Prostate gland (tissue), 2 donors: ENCODE data around the gene ANKRD6. TPM values are rescaled to one million over a fixed set of nuclear protein-coding genes. Genes with fewer than 3 reads are reported as not detected.

Experiments
- DNase-seq: peaks from one replicate; pipeline ENCODE4 v3.0.0-alpha.2; 2019; ENCODE audit warnings: low spot score
- H3K27ac ChIP-seq, 2 donors: fragments of 200-600 bp; sonication (generic); 2 replicates each; pipeline ENCODE4 v1.5.1; 2017 to 2019
- H3K27me3 ChIP-seq: fragments of 200-600 bp; sonication (generic); replicated peaks from 2 replicates; pipeline ENCODE4 v1.5.1; 2019; ENCODE audit not compliant: insufficient read depth
- H3K36me3 ChIP-seq, 2 donors: fragments of 200-600 bp; sonication (generic); 1 replicate in 1 of 2; 2 replicates in 1 of 2; pipeline versions ENCODE4 v1.5.1 to v1.8.1; 2017 to 2019
- H3K4me1 ChIP-seq: fragments of 200-600 bp; sonication (generic); replicated peaks from 2 replicates; pipeline ENCODE4 v1.5.1; 2019
- H3K4me3 ChIP-seq, 2 donors: fragments of 200-600 bp; sonication (generic); 2 replicates each; pipeline ENCODE4 v1.5.1; 2017 to 2019
- H3K9me3 ChIP-seq: fragments of 200-600 bp; sonication (generic); 2 replicates; pipeline ENCODE4 v1.5.1; 2017
- CTCF ChIP-seq, 4 experiments: fragments of 200-600 bp in 2 of 4; fragments of 450-650 bp in 2 of 4; sonication (generic) in 2 of 4; IDR thresholded peaks; 1 replicate in 3 of 4; 2 replicates in 1 of 4; pipeline ENCODE4 v1.5.1; 2016 to 2019; ENCODE audit warnings: antibody characterized with exemption in 4 of 4, mild to moderate bottlenecking in 2 of 4, moderate library complexity in 2 of 4
- POLR2A ChIP-seq: fragments of 450-650 bp; IDR thresholded peaks from one replicate; pipeline ENCODE4 v1.6.1; 2016; ENCODE audit warnings: antibody characterized with exemption, mild to moderate bottlenecking
- POLR2AphosphoS5 ChIP-seq: sonication (generic); formaldehyde crosslinking; IDR thresholded peaks from one replicate; pipeline ENCODE4 v1.6.1; 2017; ENCODE audit warnings: antibody characterized with exemption
- WGBS: methylation state at CpG from one replicate; pipeline ENCODE4 v1.1.5; 2018; 5-methylcytosine and 5-hydroxymethylcytosine counted together
- intact Hi-C: fragments of 100-400 bp; cut with DNase I; formaldehyde crosslinking; loops from one replicate; pipeline ENCODE4 v1.14.2; 2022
- total RNA-seq, 2 donors: library from RNA; depleted of rRNA; stranded (reverse); fragments of >200 nt; gene quantifications; one replicate each; pipeline ENCODE4 v1.1.0, GENCODE V29; 2016

Gene ANKRD6
- total RNA-seq, 2 donors from 2014 or later, result 11.9 to 30.9 TPM

- Histone ChIP-seq H3K36me3 (no peaks in the 10 kb centered on the region), H3K4me3 (no peak overlapping the region), H3K9me3 (no peaks in the 10 kb centered on the region), H3K27me3 (no peaks in the 10 kb centered on the region), H3K4me1 (no peaks in the 10 kb centered on the region), H3K27ac (no peak overlapping the region)
- 41% methylated on average over 2 of the region's 2 CpGs for WGBS
- no peak for TF ChIP-seq CTCF (IDR thresholded peaks at IDR 0.05)
- no peak for TF ChIP-seq POLR2A
- TF ChIP-seq POLR2AphosphoS5, result no peak
- DNase-seq, result no peak
- intact Hi-C loops, result no loop called here
These were observed 142.1 kb downstream of the ANKRD6 start for GRCh38 chr6:89574910-89575561.

GRCh38 chr6:89575562-89575960 is 142.6 kb downstream of the ANKRD6 start:
- H3K27me3 ChIP-seq, result no peaks in the 10 kb centered on the region
- H3K4me1 ChIP-seq, result no peaks in the 10 kb centered on the region
- H3K27ac ChIP-seq, result no peak overlapping the region
- no peak for DNase-seq
- intact Hi-C loops, result no loop called here
- no peaks in the 10 kb centered on the region for H3K9me3 ChIP-seq
- no peak for TF ChIP-seq POLR2AphosphoS5
- TF ChIP-seq POLR2A, result no peak
- no peak for TF ChIP-seq CTCF (IDR thresholded peaks at IDR 0.05)
- 58% methylated on average over 2 of the region's 2 CpGs for WGBS
- no peak overlapping the region for H3K4me3 ChIP-seq
- H3K36me3 ChIP-seq, result no peaks in the 10 kb centered on the region

- Histone ChIP-seq H3K27ac (no peak overlapping the region), H3K4me3 (no peak overlapping the region), H3K9me3 (no peaks in the 10 kb centered on the region), H3K36me3 (no peaks in the 10 kb centered on the region), H3K4me1 (no peaks in the 10 kb centered on the region), H3K27me3 (no peaks in the 10 kb centered on the region)
- no peak for DNase-seq
- no peak for TF ChIP-seq CTCF (IDR thresholded peaks at IDR 0.05)
- TF ChIP-seq POLR2AphosphoS5, result no peak
- TF ChIP-seq POLR2A, result no peak
- WGBS, result 82% methylated on average over 3 of the region's 3 CpGs
- intact Hi-C loops, result no loop called here
These were observed 148.2 kb downstream of the ANKRD6 start for GRCh38 chr6:89580997-89581666.

GRCh38 chr6:89581689-89582088 is 148.7 kb downstream of the ANKRD6 start:
- Histone ChIP-seq H3K36me3 (no peaks in the 10 kb centered on the region), H3K9me3 (no peaks in the 10 kb centered on the region), H3K27me3 (no peaks in the 10 kb centered on the region), H3K4me3 (no peak overlapping the region), H3K4me1 (no peaks in the 10 kb centered on the region), H3K27ac (no peak overlapping the region)
- WGBS, result 79% methylated on average over 4 of the region's 4 CpGs
- no peak for TF ChIP-seq POLR2A
- no peak for TF ChIP-seq CTCF (IDR thresholded peaks at IDR 0.05)
- TF ChIP-seq POLR2AphosphoS5, result no peak
- DNase-seq, result no peak
- intact Hi-C loops, result no loop called here
